H9 (cell line): ENCODE results near the gene PJA1. TPM values are rescaled to one million over a fixed set of nuclear protein-coding genes. Genes with fewer than 3 reads are reported as not detected.

ENCODE experiments used
- DNase-seq: peaks from one replicate; pipeline ENCODE4 v3.0.0-alpha.2; 2017
- H2AFZ ChIP-seq: one replicate; pipeline ENCODE4 v1.6.1; 2013; ENCODE audit warnings: mild to moderate bottlenecking, low read length, control low read depth, moderate library complexity
- H2AK5ac ChIP-seq: 2 replicates; pipeline ENCODE4 v1.6.1; 2013; ENCODE audit warnings: low read length, control low read depth, mixed read lengths; ENCODE audit not compliant: insufficient read length
- H2BK120ac ChIP-seq: one replicate; pipeline ENCODE4 v1.6.1; 2013; ENCODE audit warnings: low read depth, mild to moderate bottlenecking, low read length, control low read depth, inconsistent platforms; ENCODE audit not compliant: poor library complexity, severe bottlenecking
- H2BK12ac ChIP-seq: 2 replicates; pipeline ENCODE4 v1.6.1; 2013; ENCODE audit warnings: low read length, control low read depth, mixed read lengths, low read depth; ENCODE audit not compliant: insufficient read length
- H2BK15ac ChIP-seq: 2 replicates; pipeline ENCODE4 v1.6.1; 2013; ENCODE audit warnings: low read depth, low read length, control low read depth
- H2BK20ac ChIP-seq: one replicate; pipeline ENCODE4 v1.6.1; 2013; ENCODE audit warnings: low read depth, mild to moderate bottlenecking, low read length, control low read depth, inconsistent platforms; ENCODE audit not compliant: poor library complexity, severe bottlenecking
- H2BK5ac ChIP-seq: 2 replicates; pipeline ENCODE4 v1.6.1; 2013; ENCODE audit warnings: low read length, control low read depth, mixed read lengths; ENCODE audit not compliant: insufficient read length
- H3K14ac ChIP-seq: 2 replicates; pipeline ENCODE4 v1.6.1; 2013; ENCODE audit warnings: low read length, control low read depth; ENCODE audit not compliant: insufficient read depth
- H3K18ac ChIP-seq: 2 replicates; pipeline ENCODE4 v1.6.1; 2013; ENCODE audit warnings: low read depth, mild to moderate bottlenecking, mixed read lengths, low read length, control low read depth; ENCODE audit not compliant: insufficient read length
- H3K23ac ChIP-seq: 2 replicates; pipeline ENCODE4 v1.6.1; 2013; ENCODE audit warnings: low read length, control low read depth, mixed read lengths, low read depth; ENCODE audit not compliant: insufficient read length
- H3K23me2 ChIP-seq: 2 replicates; pipeline ENCODE4 v1.6.1; 2013; ENCODE audit warnings: low read depth, mild to moderate bottlenecking, mixed read lengths, low read length, control low read depth; ENCODE audit not compliant: insufficient read length, poor library complexity, severe bottlenecking
- H3K27ac ChIP-seq: 2 replicates; pipeline ENCODE4 v1.5.1; 2013; ENCODE audit warnings: low read length, control low read depth, mixed read lengths, low read depth; ENCODE audit not compliant: insufficient read length
- H3K27me3 ChIP-seq: 2 replicates; pipeline ENCODE4 v1.6.1; 2013; ENCODE audit warnings: low read length, control low read depth, inconsistent platforms; ENCODE audit not compliant: insufficient read depth
- H3K4ac ChIP-seq: 2 replicates; pipeline ENCODE4 v1.6.1; 2013; ENCODE audit warnings: low read depth, mild to moderate bottlenecking, control low read depth, inconsistent platforms, low read length, moderate library complexity
- H3K4me1 ChIP-seq: 2 replicates; pipeline ENCODE4 v1.6.1; 2013; ENCODE audit warnings: low read length, control low read depth, inconsistent platforms; ENCODE audit not compliant: insufficient read depth
- H3K4me2 ChIP-seq: 2 replicates; pipeline ENCODE4 v1.6.1; 2013; ENCODE audit warnings: low read length, control low read depth, mixed read lengths; ENCODE audit not compliant: insufficient read length, insufficient read depth
- H3K56ac ChIP-seq: 2 replicates; pipeline ENCODE4 v1.6.1; 2013; ENCODE audit warnings: low read depth, mild to moderate bottlenecking, mixed read lengths, low read length, control low read depth; ENCODE audit not compliant: insufficient read length
- H3K79me1 ChIP-seq: 2 replicates; pipeline ENCODE4 v1.6.1; 2013; ENCODE audit warnings: low read depth, mild to moderate bottlenecking, moderate library complexity, low read length, control low read depth, inconsistent platforms; ENCODE audit not compliant: insufficient read depth, poor library complexity, severe bottlenecking
- H3K79me2 ChIP-seq: 2 replicates; pipeline ENCODE4 v1.6.1; 2013; ENCODE audit warnings: low read length, control low read depth, inconsistent platforms; ENCODE audit not compliant: insufficient read depth
- H3K9ac ChIP-seq: 2 replicates; pipeline ENCODE4 v1.6.1; 2013; ENCODE audit warnings: low read length, control low read depth, mixed read lengths; ENCODE audit not compliant: insufficient read length; ENCODE audit errors: extremely low read depth
- H3K9me3 ChIP-seq: one replicate; pipeline ENCODE4 v1.6.1; 2013; ENCODE audit warnings: low read depth, low read length, inconsistent platforms; ENCODE audit not compliant: control insufficient read depth
- H3T11ph ChIP-seq: one replicate; pipeline ENCODE4 v1.6.1; 2013; ENCODE audit warnings: mild to moderate bottlenecking, low read length, control low read depth, inconsistent platforms
- H4K20me1 ChIP-seq: one replicate; pipeline ENCODE4 v1.6.1; 2013; ENCODE audit not compliant: control insufficient read depth, insufficient read length, insufficient read depth
- H4K5ac ChIP-seq: 2 replicates; pipeline ENCODE4 v1.6.1; 2013; ENCODE audit warnings: low read depth, mild to moderate bottlenecking, mixed read lengths, low read length, control low read depth; ENCODE audit not compliant: insufficient read length
- H4K8ac ChIP-seq: replicated peaks from 2 replicates; pipeline ENCODE4 v1.6.1; 2013; ENCODE audit warnings: low read length, control low read depth, mixed read lengths, low read depth; ENCODE audit not compliant: insufficient read length
- H4K91ac ChIP-seq: 2 replicates; pipeline ENCODE4 v1.6.1; 2013; ENCODE audit warnings: low read depth, mild to moderate bottlenecking, moderate library complexity, mixed read lengths, low read length, control low read depth; ENCODE audit not compliant: insufficient read length
- H3K27ac Mint-ChIP-seq, 3 experiments: 2 replicates in 2 of 3; 3 replicates in 1 of 3; pipeline ENCODE4 v1.8.0; 2020 to 2021; ENCODE audit warnings: mixed read lengths in 3 of 3, mild to moderate bottlenecking in 1 of 3, moderate library complexity in 1 of 3
- H3K27me3 Mint-ChIP-seq: 2 replicates; pipeline ENCODE4 v1.8.0; 2021; ENCODE audit warnings: low read depth, mild to moderate bottlenecking, moderate library complexity, mixed read lengths
- H3K36me3 Mint-ChIP-seq, 3 experiments: 2 replicates in 2 of 3; 3 replicates in 1 of 3; pipeline ENCODE4 v1.8.0; 2020 to 2021; ENCODE audit warnings: low read depth in 3 of 3, mixed read lengths in 3 of 3; ENCODE audit not compliant: insufficient read depth in 1 of 3
- H3K4me1 Mint-ChIP-seq, 2 experiments: 2 replicates each; pipeline ENCODE4 v1.8.0; 2020; ENCODE audit warnings: mixed read lengths in 2 of 2
- H3K4me3 Mint-ChIP-seq, 2 experiments: 2 replicates in 1 of 2; 3 replicates in 1 of 2; pipeline ENCODE4 v1.8.0; 2020 to 2021; ENCODE audit warnings: mild to moderate bottlenecking in 2 of 2, mixed read lengths in 2 of 2, moderate library complexity in 1 of 2
- H3K9me3 Mint-ChIP-seq, 2 experiments: 2 replicates in 1 of 2; 3 replicates in 1 of 2; pipeline ENCODE4 v1.8.0; 2020; ENCODE audit warnings: mild to moderate bottlenecking in 2 of 2, mixed read lengths in 2 of 2, moderate library complexity in 1 of 2
- WGBS: extraction: QIAGEN DNeasy Blood & Tissue Kit; methylation state at CpG from one replicate; pipeline ENCODE4 v1.1.7; 2013; ENCODE audit warnings: missing lambda C conversion rate, low lambda C conversion rate, mixed read lengths; ENCODE audit not compliant: insufficient read length; ENCODE audit errors: extremely low coverage; 5-methylcytosine and 5-hydroxymethylcytosine counted together
- total RNA-seq: library from RNA; stranded (reverse); gene quantifications from 2 replicates; pipeline ENCODE4 v1.2.1, GENCODE V29; 2021
- TF ChIP-seq, protein P1 (sequence below): fragments of 200-600 bp; sonication (generic); conservative IDR thresholded peaks from 3 replicates; pipeline ENCODE4 v1.8.0; 2021; ENCODE audit warnings: antibody characterized with exemption, mild to moderate bottlenecking

Gene PJA1
- total RNA-seq, 1 experiment from 2014 or later = 41.4 TPM

DNA sequence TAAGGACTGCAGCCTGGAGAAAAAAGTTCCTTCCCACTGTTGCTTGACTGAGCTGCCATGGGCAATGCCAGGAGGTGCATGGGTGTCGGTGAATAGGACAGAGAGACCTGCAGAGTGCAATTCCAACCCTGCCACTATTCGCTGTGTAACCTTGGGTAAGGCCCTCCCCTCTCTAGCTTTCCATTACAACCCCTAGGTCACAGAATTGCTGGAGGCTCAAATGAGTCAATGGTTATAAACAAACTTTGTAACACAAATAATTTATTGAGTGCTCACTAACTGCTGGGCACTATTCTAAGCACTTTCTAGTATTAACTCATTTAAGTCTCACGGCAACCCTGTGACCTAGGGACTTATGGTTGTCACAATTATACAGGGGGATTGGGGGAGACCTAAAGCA, 37.8 kb downstream of the PJA1 start:
- DNase-seq = no peak
- H2BK5ac ChIP-seq = no peak overlapping the region
- Mint-ChIP-seq H3K4me1 (peaks cover 20 to 22% of the 10 kb centered on the region in 2 experiments), H3K27ac (no peak overlapping the region), H3K36me3 (peaks cover 0 to 9% (median 0%) of the 10 kb centered on the region in 3 experiments; a peak in 3 of 7 replicates), H3K27me3 (peaks cover 55% of the 10 kb centered on the region), H3K9me3 (peaks cover 57 to 73% of the 10 kb centered on the region in 2 experiments), H3K4me3 (no peak overlapping the region)
- no peak overlapping the region for H4K91ac ChIP-seq
- H2AK5ac ChIP-seq = no peak overlapping the region
- H3T11ph ChIP-seq = no peak overlapping the region
- peaks cover 2% of the 10 kb centered on the region; the same call in 1 of the 2 replicates for H3K27me3 ChIP-seq
- no peak overlapping the region for H4K5ac ChIP-seq
- H2BK120ac ChIP-seq = no peak overlapping the region
- no peak overlapping the region for H3K4ac ChIP-seq
- H3K79me1 ChIP-seq = no peaks in the 10 kb centered on the region
- no peak overlapping the region for H3K4me2 ChIP-seq
- no peaks in the 10 kb centered on the region for H3K23me2 ChIP-seq
- H3K9me3 ChIP-seq = no peaks in the 10 kb centered on the region
- TF ChIP-seq, protein P1, sequence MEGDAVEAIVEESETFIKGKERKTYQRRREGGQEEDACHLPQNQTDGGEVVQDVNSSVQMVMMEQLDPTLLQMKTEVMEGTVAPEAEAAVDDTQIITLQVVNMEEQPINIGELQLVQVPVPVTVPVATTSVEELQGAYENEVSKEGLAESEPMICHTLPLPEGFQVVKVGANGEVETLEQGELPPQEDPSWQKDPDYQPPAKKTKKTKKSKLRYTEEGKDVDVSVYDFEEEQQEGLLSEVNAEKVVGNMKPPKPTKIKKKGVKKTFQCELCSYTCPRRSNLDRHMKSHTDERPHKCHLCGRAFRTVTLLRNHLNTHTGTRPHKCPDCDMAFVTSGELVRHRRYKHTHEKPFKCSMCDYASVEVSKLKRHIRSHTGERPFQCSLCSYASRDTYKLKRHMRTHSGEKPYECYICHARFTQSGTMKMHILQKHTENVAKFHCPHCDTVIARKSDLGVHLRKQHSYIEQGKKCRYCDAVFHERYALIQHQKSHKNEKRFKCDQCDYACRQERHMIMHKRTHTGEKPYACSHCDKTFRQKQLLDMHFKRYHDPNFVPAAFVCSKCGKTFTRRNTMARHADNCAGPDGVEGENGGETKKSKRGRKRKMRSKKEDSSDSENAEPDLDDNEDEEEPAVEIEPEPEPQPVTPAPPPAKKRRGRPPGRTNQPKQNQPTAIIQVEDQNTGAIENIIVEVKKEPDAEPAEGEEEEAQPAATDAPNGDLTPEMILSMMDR = no peak
- no peak overlapping the region for H3K23ac ChIP-seq
- no peak overlapping the region for H3K18ac ChIP-seq
- H2BK20ac ChIP-seq = no peak overlapping the region
- H3K79me2 ChIP-seq = no peaks in the 10 kb centered on the region
- H3K9ac ChIP-seq = no peak overlapping the region
- H3K56ac ChIP-seq = no peak overlapping the region
- H2BK15ac ChIP-seq = no peak overlapping the region
- no peak overlapping the region for H2AFZ ChIP-seq
- H3K14ac ChIP-seq = no peak overlapping the region
- no peak overlapping the region for H4K8ac ChIP-seq
- peaks cover 4% of the 10 kb centered on the region; the same call in 1 of the 2 replicates for H3K4me1 ChIP-seq
- no CpG with 5 or more reads among the region's 3 CpGs for WGBS
- no peaks in the 10 kb centered on the region for H4K20me1 ChIP-seq
- H3K27ac ChIP-seq = no peak overlapping the region
- H2BK12ac ChIP-seq = no peak overlapping the region
